Body of pancreas (tissue), 4 donors: Measurements from ENCODE around the gene ZFAND3.

ENCODE experiments used
- CTCF ChIP-seq, 7 experiments: fragments of 450-650 bp in 4 of 7; fragments of 200-600 bp in 3 of 7; sonication (generic) in 3 of 7; IDR thresholded peaks; one replicate each; pipeline ENCODE4 v1.5.1; 2016 to 2019; ENCODE audit warnings: antibody characterized with exemption in 7 of 7
- POLR2A ChIP-seq, 3 donors: fragments of 450-650 bp; IDR thresholded peaks; one replicate each; pipeline ENCODE4 v1.6.1; 2016; ENCODE audit warnings: antibody characterized with exemption in 3 of 3, mild to moderate bottlenecking in 2 of 3

DNA sequence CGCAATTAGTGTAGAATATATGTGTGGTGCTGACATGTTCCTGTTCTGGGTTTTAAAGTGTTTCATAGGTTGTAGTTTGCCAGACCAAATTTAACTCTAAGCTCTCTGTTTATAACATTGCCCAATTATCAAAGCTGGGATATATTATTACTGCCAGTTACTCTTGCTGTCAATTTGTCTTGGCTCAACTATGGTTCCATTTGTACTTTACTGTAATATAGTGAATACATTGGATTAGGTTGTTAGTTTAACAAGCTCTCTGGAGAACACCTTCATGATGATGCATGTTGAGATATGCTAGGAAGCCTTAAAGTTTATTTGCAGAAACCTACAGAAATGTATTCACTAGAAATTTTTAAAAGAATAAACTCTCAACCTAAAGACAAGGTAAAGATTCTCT lies 259.6 kb downstream of the ZFAND3 start:
- TF ChIP-seq CTCF (IDR thresholded peaks at IDR 0.05) (no peak), POLR2A (IDR thresholded peaks at IDR 0.05) (no peak)
